MCF 10A (cell line): ENCODE data around the gene FKBP11. TPM values are rescaled to one million over a fixed set of nuclear protein-coding genes. Genes with fewer than 3 reads are reported as not detected.

Experiments
- BruUV-seq: library from RNA; stranded (reverse); fragments of 400-500 nt; replicated peaks from 2 replicates; lab custom pipeline; 2021; lab: Mats Ljungman, UMichigan
- CTCF ChIA-PET: fragments of 300-600 bp; sonication (Branson Sonifier 250); formaldehyde crosslinking; extraction: SDS; loops from one replicate; lab custom pipeline; 2021; ENCODE audit warnings: antibody characterized with exemption, inconsistent platforms; lab: Yijun Ruan, JAX
- POLR2A ChIA-PET: fragments of 300-600, 350-650 bp; sonication (Branson Sonifier 250); formaldehyde crosslinking; extraction: SDS; loops from one replicate; lab custom pipeline; 2020; ENCODE audit warnings: antibody characterized with exemption, inconsistent platforms; lab: Yijun Ruan, JAX
- DNase-seq: peaks from one replicate; pipeline ENCODE4 v3.0.0-alpha.2; 2018; ENCODE audit not compliant: unreplicated experiment
- H3K27ac Mint-ChIP-seq: one replicate; pipeline ENCODE4 v1.8.0; 2022; ENCODE audit warnings: mild to moderate bottlenecking, low read depth, mixed read lengths; ENCODE audit not compliant: unreplicated experiment
- H3K27me3 Mint-ChIP-seq: one replicate; pipeline ENCODE4 v1.8.0; 2022; ENCODE audit warnings: mixed read lengths; ENCODE audit not compliant: insufficient read depth, unreplicated experiment
- H3K36me3 Mint-ChIP-seq: one replicate; pipeline ENCODE4 v1.8.0; 2022; ENCODE audit warnings: mild to moderate bottlenecking, moderate library complexity, mixed read lengths; ENCODE audit not compliant: insufficient read depth, unreplicated experiment
- H3K4me1 Mint-ChIP-seq: one replicate; pipeline ENCODE4 v1.8.0; 2022; ENCODE audit warnings: mixed read lengths; ENCODE audit not compliant: insufficient read depth, unreplicated experiment
- H3K4me3 Mint-ChIP-seq: one replicate; pipeline ENCODE4 v1.8.0; 2022; ENCODE audit warnings: mild to moderate bottlenecking, moderate library complexity, mixed read lengths; ENCODE audit not compliant: unreplicated experiment
- H3K9me3 Mint-ChIP-seq: one replicate; pipeline ENCODE4 v1.8.0; 2022; ENCODE audit warnings: mixed read lengths; ENCODE audit not compliant: unreplicated experiment
- CTCF ChIP-seq: fragments of 200-600 bp; IDR thresholded peaks from one replicate; pipeline ENCODE4 v1.8.0; 2022; ENCODE audit warnings: antibody characterized with exemption, mild to moderate bottlenecking; ENCODE audit not compliant: unreplicated experiment
- intact Hi-C: fragments of 100-400 bp; cut with micrococcal nuclease; formaldehyde crosslinking; loops from 2 replicates; pipeline ENCODE4 v1.14.1; 2022
- total RNA-seq: library from RNA; stranded (reverse); gene quantifications from 2 replicates; pipeline ENCODE4 v1.2.3, GENCODE V29; 2022

The FKBP11 gene
- total RNA-seq, 1 experiment from 2014 or later: 11.0 TPM

DNA sequence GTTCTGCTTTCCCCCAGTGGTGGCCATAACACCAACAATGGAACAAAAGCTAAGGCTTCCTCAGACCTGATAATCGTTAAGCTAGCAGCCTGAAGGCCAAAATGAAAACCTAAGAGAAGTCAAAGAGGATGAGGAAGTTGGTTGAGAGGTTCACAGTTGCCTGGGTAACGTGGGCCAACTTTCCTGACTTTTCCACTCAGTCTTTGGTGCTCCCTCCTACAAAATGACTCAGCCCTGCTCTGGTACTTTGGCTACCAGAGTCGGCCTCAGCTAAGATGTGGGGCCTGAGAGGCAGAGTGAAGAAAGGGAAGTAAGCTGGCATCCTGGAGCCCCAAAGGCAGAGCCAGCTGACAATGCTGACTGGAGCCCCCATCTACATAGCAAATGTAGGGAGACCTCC, 14.9 kb upstream of the FKBP11 start:
- H3K27me3 Mint-ChIP-seq: no peaks in the 10 kb centered on the region
- no peak for TF ChIP-seq CTCF
- CTCF ChIA-PET: interaction anchor here (0.9 to 2.5 kb wide), 5 partner anchors 8 to 87 kb away, joined by 4 to 22 read pairs (median 5); partner anchors contain the start of gene DDX23
- no peaks in the 10 kb centered on the region for H3K9me3 Mint-ChIP-seq
- H3K36me3 Mint-ChIP-seq: peaks cover 52% of the 10 kb centered on the region
- DNase-seq: no peak
- intact Hi-C loops: no loop called here
- BruUV-seq: no TSS peak
- POLR2A ChIA-PET: interaction anchor here (0.6 to 1.2 kb wide), 2 partner anchors 13 to 314 kb away, joined by 3 to 5 read pairs; no protein-coding TSS in a partner anchor
- H3K4me1 Mint-ChIP-seq: peaks cover 6% of the 10 kb centered on the region
- H3K4me3 Mint-ChIP-seq: no peak overlapping the region
- no peak overlapping the region for H3K27ac Mint-ChIP-seq

DNA sequence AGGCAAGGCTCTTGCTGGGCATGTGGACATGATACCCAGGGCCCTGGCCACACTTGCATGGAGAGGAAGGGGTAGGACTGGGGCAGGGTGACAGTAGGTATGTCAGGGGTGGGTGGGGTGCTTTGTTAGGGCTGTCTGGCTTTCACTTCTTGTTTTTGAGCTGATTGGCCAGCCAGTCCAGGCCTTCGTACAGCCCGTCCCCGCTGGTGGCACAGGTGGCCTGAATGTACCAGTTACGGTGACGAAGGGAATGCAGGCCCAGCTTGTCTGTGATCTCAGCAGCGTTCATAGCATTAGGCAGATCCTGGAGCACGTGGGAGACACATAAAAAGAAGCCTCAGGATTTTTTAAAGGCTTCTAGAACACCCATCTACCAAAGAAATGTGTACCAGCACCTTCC, 13.5 kb upstream of the FKBP11 start:
- intact Hi-C loops: no loop called here
- TSS peak; percentile 15 for BruUV-seq
- Mint-ChIP-seq H3K27me3 (no peaks in the 10 kb centered on the region), H3K36me3 (peaks cover 66% of the 10 kb centered on the region), H3K4me3 (no peak overlapping the region), H3K9me3 (no peaks in the 10 kb centered on the region), H3K4me1 (peaks cover 3% of the 10 kb centered on the region), H3K27ac (no peak overlapping the region)
- CTCF ChIA-PET: interaction anchor here (0.5 to 5.6 kb wide), 7 partner anchors 9 to 96 kb away, joined by 3 to 56 read pairs (median 5); partner anchors contain the start of gene DDX23
- POLR2A ChIA-PET: interaction anchor here (1.2 kb wide), 1 partner anchor 14 kb away, joined by 5 read pairs; no protein-coding TSS in a partner anchor
- no peak for DNase-seq
- TF ChIP-seq CTCF: no peak

DNA sequence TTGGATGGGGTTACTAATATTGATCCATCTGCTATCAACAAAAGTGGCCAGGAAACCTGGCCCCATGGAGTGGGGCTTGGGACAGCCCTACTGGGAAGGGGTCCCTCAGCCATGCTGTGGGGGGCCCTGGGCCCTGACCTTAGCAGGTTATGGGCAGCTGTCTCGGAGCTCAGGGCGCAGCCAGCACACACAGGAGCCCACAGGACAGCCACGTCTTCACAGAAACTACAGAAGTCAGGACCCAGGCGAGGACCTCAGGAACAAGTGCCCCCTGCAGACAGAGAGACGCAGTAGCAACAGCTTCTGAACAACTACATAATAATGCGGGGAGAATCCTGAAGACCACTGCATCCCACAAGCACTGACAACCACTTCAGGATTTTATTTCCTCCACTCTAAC, 11.9 kb upstream of the FKBP11 start:
- Mint-ChIP-seq H3K27me3 (no peaks in the 10 kb centered on the region), H3K4me3 (no peak overlapping the region), H3K9me3 (no peaks in the 10 kb centered on the region), H3K4me1 (no peaks in the 10 kb centered on the region), H3K36me3 (peaks cover 70% of the 10 kb centered on the region), H3K27ac (no peak overlapping the region)
- DNase-seq: no peak
- ChIA-PET POLR2A (interaction anchor here (1.0 kb wide), 1 partner anchor 84 kb away, joined by 3 read pairs; no protein-coding TSS in a partner anchor), CTCF (interaction anchor here (0.6 to 5.6 kb wide), 11 partner anchors 11 to 121 kb away, joined by 3 to 56 read pairs (median 5); partner anchors contain the start of genes DDX23, FKBP11 and WNT1)
- intact Hi-C loops: no loop called here
- no TSS peak for BruUV-seq
- no peak for TF ChIP-seq CTCF

DNA sequence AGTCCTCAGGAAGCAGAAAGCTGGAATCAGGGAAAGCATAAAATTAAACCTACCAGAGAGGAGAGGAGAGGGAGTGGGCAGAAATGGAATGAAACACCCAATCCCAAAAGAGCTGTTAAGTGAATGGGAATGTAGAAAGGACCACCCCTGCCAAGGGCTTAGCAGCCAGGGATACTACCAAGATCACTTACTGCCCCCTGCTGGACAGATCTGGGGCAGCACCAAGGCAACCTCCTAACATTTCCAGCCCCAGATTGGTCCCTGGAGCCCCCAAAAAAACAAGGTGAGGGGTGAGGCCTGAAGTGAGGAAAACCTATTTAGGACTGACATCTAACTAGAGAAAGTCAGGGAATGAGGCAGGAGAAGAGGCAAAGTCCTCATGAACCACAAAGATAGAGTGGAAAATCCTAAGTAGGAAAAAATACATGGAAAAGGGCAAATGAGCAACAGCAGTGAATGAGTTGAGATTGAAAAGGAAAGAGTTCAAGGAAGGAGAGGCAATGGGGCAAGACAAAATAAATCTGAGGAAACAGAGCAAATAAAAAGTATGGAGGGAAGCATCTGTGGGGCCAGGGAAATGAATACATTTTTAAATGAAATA, 11.2 kb upstream of the FKBP11 start:
- peak; percentile 62 for DNase-seq
- TSS peak; percentile 34 for BruUV-seq
- ChIA-PET POLR2A (interaction anchor here (1.1 to 1.3 kb wide), 2 partner anchors 84 to 110 kb away, joined by 3 to 11 read pairs; partner anchors contain the start of gene DDX23), CTCF (interaction anchor here (0.5 to 5.6 kb wide), 26 partner anchors 8 to 1224 kb away, joined by 3 to 56 read pairs (median 4); partner anchors contain the start of genes DDX23, FKBP11 and WNT1)
- no peak overlapping the region for H3K4me3 Mint-ChIP-seq
- TF ChIP-seq CTCF: peak; percentile 77
- H3K27me3 Mint-ChIP-seq: no peaks in the 10 kb centered on the region
- intact Hi-C loops: loop anchor here (1.0 kb wide), 1 partner anchor 83 kb away; no protein-coding TSS in a partner anchor
- no peak overlapping the region for H3K27ac Mint-ChIP-seq
- no peaks in the 10 kb centered on the region for H3K9me3 Mint-ChIP-seq
- H3K36me3 Mint-ChIP-seq: peaks cover 70% of the 10 kb centered on the region
- H3K4me1 Mint-ChIP-seq: no peaks in the 10 kb centered on the region
